Inflammatory macrophage treated with lipopolysaccharide for 4 hours (primary cell): Measurements from ENCODE around the gene NANOS3.
"Not testable (repeated sequence)": the region's sequence is repeated elsewhere in the genome, so short reads cannot be mapped to it uniquely, and the experiment has no call there.

Source experiments
- DNase-seq: peaks from one replicate; pipeline ENCODE4 v3.0.0-alpha.2; 2020

Gene NANOS3

DNA sequence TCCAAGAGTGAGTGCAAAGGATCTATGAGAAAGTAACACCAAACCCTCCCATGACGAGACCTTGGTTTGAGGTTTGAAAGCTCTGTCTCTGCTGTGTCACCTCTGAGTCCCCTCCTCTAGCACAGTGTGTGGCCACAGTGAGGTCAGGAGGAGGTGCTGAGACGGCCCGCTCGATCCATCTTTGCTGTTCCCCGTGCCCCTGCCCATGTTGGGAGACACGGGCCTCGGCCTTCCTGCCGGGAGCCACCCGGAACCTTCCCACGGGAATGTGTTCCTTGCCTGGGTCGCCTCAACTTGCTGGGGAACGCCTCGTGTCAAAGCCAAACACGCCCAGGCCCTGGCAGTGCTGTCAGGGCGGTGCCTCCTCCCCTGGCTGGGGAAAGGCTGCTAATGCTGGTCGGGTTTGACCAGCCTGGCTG is 10.1 kb downstream of the NANOS3 start:
- DNase-seq = no peak

- no peak for DNase-seq
These were observed 10.6 kb downstream of the NANOS3 start for GRCh38 chr19:13887517-13887916.

DNA sequence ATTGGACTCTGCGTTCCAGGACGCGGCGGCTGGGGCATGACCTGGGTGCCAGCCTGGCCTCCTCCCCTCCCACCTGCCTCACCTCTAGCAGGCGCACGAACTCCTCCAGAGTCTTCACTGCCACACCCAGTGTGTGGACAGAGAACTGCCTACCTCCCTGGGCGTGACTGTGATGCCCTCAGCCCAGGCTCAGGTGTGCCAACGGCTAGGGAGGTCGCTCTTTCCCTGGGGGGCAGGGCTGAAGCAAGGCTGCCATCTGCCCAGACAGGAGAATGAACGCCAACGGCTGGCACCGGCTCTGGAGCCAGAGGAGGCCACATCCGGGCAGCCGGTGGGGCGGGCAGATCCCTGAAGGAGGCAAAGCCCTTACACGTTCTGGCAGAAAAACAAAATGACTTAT is 11.3 kb downstream of the NANOS3 start:
- no peak for DNase-seq

- DNase-seq = no peak
These were observed 13.2 kb downstream of the NANOS3 start for GRCh38 chr19:13890136-13890535.

DNA sequence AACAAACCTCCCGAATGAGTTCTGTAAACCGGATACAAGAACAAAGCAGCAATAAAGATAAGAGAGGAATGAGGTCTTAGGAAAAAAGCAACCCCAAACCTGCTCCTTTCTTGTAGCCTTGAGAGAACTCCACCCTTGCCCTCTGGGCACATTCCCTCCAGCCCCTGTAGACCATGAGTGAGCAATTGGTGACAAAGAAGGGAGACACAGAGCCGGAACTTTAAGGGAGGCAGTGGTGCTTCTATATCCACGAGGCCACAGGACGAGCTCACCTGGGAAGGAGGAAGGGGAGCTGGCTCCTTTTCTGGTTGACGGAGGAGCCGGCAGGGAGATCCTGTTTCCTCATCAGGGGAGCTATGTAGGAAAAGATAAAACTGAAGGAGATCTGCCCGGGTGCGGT is 15.9 kb downstream of the NANOS3 start:
- no peak for DNase-seq

DNA sequence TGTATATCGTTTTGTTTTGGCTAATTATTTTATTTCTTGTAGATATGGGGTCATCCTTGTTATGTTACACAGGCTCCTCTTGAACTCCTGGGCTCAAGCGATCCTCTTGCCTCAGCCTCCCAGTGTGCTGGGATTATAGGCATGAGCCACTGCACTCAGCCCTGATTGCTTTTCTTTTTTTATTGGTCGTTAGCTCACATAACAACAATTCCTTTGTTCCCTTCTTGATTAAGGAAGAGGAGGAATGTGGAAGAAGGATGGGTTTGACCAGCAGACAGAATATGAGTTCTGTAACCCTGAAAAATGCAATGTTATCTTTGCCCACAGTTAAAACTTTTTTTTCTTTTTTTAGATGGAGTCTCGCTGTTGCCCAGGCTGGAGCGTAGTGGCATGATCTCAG is 17.6 kb downstream of the NANOS3 start:
- DNase-seq = no peak

DNA sequence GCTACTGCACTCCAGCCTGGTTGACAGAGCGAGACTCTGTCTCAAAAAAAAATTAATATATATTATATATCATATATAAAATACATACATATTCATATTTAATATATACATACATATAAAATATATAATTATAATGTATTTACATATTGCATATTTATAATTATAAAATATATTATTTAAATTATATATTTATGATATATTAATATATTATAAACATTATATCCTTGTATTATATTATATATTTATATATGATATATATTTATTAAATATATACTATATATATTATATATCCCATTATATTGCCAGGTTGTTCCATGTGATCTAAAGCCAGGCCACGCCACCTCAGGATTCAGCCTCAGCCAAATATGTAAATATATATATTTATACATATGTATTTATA is 19.3 kb downstream of the NANOS3 start:
- DNase-seq = no peak

DNA sequence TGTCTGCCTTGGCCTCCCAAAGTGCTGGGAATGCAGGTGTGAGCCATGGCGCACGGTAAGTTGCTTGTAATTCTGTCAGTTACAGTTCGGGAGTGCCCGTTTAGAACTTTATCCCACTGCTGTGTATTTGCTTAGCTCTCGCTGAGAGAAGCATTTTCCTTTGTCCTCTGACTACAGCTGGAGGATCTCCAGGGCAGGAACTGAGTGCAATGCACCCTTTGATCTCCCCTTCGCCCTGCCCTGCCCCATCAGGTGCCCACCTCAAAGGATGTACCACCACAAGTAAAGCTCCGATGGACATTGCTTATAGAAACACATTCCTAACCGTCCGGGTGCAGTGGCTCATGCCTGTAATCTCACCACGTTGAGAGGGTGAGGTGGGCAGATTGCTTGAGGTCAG is 22.5 kb downstream of the NANOS3 start:
- no peak for DNase-seq

DNA sequence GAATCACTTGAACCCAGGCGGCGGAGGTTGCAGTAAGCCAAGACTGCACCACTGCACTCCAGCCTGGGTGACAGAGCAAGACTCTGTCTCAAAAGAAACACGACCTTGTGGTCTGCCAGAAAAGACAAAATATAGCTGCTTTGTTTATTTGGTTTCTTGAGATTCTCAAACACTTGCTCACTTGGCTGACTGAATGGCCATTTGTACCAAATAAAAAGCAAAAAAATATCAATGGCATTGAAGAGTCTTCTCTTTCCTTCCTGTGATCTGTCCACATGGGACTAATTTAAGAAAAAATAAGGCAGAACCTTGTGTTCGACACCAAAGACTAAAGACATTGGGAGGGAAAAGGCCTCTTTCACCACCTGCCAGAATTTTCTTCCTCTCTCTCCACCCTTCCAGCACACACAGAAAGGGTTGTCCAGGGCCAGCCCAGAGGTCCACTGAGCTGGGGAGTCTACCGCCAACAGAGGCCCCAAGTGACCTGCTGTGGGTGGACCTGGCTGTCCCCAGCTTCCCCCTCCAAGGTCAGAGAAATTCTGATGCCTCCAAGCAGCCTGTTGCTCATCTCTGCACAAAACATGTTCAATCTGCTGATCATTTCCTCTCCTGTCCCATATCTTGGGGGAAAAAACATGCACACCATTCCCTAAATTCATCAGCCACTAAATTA is 23.1 kb downstream of the NANOS3 start:
- DNase-seq = no peak

DNA sequence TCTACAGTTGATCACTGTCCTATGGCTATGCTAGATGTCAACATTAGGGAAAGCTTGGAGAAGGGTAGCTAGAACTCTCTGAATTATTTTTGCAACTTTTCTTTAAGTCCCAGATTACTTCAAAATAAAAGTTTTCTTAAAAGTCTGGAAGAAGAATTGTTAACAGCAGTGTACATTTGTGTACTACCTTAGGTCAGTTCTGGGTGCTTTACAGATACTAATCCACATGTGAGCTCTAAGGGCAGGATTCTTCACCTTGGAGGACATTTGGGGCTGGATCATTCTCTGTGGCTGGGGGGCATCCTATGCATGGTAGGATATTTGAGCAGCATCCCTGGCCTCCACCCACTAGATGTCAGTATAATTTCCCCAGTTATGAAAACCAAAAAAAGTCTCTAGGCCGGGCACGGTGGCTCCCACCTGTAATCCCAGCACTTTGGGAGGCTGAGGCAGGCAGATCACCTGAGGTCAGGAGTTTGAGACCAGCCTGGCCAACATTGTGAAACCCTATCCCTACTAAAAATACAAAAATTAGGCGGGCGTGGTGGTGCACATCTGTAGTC is 26.1 kb downstream of the NANOS3 start:
- peak; percentile 24 for DNase-seq

DNA sequence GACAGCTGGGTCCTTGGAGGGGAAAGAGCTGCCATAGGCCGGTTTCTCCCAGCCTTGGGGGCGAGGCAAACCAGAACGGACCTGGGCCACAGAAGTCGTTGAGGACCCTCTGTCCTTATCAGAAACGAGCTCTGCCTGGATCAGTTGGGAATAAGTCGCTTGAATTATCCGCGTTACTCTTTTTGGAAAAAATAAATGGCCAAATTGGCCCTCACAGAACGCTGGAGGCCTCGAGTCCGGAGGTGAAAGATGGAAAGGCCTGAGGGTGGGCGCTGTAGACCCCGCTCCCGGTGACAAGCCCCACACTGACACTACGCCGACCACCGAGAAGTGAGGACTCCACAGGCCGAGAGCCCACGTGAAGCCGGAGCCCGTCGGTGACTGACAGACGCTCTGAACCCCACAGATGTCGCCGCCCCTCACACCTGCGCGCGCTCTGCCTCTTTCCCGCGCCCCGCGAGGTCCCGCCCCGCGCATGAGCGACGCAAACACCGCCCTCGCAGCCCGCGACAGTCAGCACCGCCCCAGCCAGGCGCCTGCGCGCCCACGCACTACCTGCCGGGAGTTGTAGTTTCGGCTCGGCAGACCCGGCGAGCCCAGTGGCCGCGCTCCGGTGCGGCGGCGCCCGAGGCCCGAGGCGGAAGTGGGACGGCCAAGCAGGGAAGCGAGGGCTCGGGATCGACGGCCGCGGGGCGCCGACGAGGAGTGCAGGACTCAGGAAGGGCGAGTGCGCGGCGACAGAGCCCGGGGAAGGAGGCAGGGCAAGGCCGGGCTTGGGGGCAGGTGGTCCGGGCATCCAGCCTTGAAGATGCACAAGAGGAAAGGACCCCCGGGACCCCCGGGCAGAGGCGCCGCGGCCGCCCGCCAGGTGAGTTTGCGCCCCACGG is 28.9 kb downstream of the NANOS3 start, which contains the start of the genes BRME1 and CC2D1A:
TSS of gene BRME1 (minus strand) at position 484 of the 887 bp plus-strand sequence. CDS start 1,225 bp downstream, outside the sequence.
TSS of gene CC2D1A (plus strand) at position 568 of the 887 bp plus-strand sequence. CDS start at position 809, 241 bp downstream.
- DNase-seq = peak; percentile 91

- peak; percentile 37 for DNase-seq
These were observed 29.6 kb downstream of the NANOS3 start for GRCh38 chr19:13906521-13906904.

- DNase-seq = no peak
These were observed 30.0 kb downstream of the NANOS3 start for GRCh38 chr19:13906910-13907309.

- DNase-seq = no peak
These were observed 31.7 kb downstream of the NANOS3 start for GRCh38 chr19:13908674-13909073.

DNA sequence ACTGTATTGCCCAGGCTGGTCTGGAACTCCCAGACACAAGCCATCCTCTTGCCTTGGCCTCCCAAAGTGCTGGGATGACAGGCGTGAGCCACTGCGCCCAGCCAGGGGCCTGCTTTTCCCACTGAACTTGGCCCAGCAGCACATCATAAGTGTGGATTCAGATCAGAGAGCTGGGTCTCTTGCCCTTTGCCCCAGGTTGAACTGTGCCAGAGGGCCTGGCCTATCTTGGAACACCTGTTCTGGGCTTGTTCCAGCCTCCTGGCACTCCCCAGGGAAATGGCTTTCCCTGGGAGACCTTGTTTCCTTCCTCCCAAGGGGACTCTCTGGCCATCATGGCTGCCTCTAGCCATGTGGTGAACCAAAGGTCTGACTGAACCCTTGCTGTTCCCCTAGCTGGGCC is 32.5 kb downstream of the NANOS3 start:
- no peak for DNase-seq

DNA sequence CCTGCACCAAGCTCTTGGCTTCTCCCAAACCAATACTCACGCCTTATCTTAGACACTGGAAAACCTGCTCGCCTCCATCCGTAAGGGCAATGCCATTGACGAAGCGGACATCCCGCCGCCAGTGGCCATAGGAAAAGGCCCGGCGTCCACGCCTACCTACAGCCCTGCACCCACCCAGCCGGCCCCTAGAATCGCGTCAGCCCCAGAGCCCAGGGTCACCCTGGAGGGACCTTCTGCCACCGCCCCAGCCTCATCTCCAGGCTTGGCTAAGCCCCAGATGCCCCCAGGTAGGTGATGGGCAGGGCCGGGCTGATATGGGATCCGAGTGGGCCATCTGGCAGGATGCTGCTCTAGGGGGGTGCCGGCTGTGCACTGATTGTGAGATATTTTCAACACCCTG is 36.4 kb downstream of the NANOS3 start:
- DNase-seq = no peak

DNA sequence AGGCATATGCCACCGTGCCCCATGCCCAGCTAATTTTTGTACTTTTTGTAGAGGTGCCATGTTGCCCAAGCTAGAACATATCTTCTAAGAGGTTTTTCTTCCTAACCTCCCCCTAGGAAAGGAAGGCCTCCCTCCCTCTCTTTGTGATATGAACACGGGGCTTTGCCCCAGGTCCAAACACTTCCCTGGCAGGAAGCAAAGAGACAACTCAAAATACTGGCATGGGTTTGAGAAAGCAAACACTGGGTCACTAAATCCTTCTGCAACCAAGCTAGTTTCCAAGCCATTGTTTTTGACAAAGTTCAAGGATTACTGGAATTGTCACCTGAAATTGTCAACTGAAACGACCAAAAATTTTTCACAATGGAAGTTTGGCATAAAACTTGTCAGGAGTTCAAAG is 37.8 kb downstream of the NANOS3 start:
- DNase-seq = no peak

DNA sequence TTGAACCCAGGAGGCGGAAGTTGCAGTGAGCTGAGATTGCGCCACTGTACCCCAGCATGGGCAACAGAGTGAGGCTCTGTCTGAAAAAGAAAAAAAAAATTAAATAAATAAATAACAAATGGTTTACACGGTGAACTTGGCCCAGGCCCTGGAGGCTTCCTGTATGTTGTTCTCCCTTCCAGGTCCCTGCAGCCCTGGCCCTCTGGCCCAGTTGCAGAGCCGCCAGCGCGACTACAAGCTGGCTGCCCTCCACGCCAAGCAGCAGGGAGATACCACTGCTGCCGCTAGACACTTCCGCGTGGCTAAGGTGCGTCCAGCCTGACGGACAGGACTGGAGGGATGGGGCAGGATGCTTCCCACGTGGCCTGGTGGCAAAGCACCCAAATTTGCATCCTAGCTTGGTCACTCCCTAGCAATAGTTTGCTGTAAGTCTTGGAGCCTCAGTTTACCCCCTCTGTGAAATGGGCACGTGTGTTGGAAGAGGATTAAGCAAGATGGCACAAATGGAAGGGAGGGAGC is 41.0 kb downstream of the NANOS3 start:
- DNase-seq = no peak

DNA sequence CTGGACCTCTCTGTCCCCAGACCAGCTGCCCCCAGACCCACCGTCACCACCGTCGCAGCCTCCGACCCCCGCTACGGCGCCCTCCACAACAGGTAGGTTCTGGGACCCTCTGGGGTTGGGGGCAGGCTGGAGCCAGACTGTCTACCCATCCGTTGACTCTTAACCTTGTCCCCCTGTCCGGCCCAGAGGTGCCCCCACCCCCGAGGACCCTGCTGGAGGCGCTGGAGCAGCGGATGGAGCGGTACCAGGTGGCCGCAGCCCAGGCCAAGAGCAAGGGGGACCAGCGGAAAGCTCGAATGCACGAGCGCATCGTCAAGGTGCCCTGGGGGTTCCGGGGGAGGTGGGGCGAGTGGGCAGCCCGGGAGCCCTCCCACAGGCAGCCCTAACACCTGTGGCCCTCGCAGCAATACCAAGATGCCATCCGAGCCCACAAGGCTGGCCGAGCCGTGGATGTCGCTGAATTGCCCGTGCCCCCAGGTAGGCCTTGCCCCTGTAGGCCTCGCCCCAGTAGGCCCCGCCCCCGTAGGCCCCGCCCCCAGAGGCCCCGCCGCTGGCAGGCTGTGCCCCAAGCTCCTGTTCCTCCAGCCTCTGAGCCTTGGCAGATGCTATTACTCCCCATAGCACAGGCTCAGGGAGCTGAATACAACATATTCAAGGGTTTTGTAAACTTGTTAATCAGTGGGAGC is 41.9 kb downstream of the NANOS3 start:
- no peak for DNase-seq

- no peak for DNase-seq
These were observed 43.6 kb downstream of the NANOS3 start for GRCh38 chr19:13920524-13920923.

DNA sequence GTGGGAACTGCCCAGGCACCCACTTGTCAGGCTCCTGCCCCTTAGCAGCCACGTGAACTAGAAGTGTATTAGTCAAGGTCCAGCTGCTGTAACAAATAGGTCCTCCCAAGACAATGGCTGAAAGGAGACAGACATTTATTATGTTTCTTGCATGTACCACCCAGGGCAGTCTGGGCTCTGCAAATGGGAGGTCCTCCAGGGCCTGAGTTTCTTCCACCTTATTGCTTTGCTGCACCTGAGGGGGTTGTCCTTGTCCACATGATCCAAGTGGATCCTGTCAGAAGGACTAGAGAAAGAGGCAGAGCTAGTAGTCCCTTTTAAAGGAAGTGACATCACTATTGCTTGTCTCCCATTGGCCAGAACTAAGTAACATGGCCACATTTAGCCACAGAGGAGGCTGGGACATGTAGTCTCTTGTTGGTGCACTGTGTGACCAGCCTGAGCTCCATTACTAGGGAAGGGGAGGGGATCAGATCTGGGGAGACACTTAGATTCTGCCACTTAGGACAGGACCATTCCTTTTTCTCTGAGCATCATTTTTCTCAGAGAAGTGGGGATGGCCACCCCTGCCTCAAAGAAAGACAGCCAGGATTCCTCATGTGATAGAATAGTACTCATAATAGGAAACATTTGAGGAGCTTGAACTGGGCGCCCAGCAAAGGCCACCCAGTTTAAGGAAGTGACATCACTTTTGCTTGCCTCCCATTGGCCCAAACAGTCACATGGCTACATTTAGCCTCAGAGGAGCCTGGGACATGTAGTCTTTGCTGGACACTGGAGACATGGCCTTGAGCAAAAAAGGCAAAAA is 44.2 kb downstream of the NANOS3 start:
- DNase-seq = peak; percentile 49

GRCh38 chr19:13922118-13922517 is 45.2 kb downstream of the NANOS3 start:
- DNase-seq = not testable (repeated sequence)
